ENCODE measurements around the gene ATG16L2. TPM values are rescaled to one million over a fixed set of nuclear protein-coding genes. Genes with fewer than 3 reads are reported as not detected.
A peak's percentile ranks its signal among the peaks of the same experiment; 100 is the strongest.
"Not testable (repeated sequence)": the region's sequence is repeated elsewhere in the genome, so short reads cannot be mapped to it uniquely, and the experiment has no call there.

The ATG16L2 gene
- total RNA-seq, 2 experiments from 2014 or later: 103 to 168 TPM

GRCh38 chr11:72782081-72782920, 31.9 kb upstream of the ATG16L2 start:
- CTCF ChIA-PET: interaction anchor here (1.0 to 8.8 kb wide), 7 partner anchors 11 to 98 kb away, joined by 3 to 54 read pairs (median 5); partner anchors contain the start of gene STARD10
- H3K4me3 Mint-ChIP-seq: peak overlapping the region; percentile 58
- H3K4me1 Mint-ChIP-seq: peaks cover 17% of the 10 kb centered on the region
- H3K27ac Mint-ChIP-seq: no peak overlapping the region
- no peak for DNase-seq
- no peaks in the 10 kb centered on the region for H3K36me3 Mint-ChIP-seq
- H3K9me3 Mint-ChIP-seq (ENCODE audit: low read depth): no peaks in the 10 kb centered on the region
- no peak for ATAC-seq
- peaks cover 8% of the 10 kb centered on the region for H3K27me3 Mint-ChIP-seq

GRCh38 chr11:72783144-72783905, 30.9 kb upstream of the ATG16L2 start:
- no peak for DNase-seq
- Mint-ChIP-seq H3K9me3 (ENCODE audit: low read depth) (no peaks in the 10 kb centered on the region), H3K4me1 (peaks cover 27% of the 10 kb centered on the region), H3K4me3 (no peak overlapping the region), H3K36me3 (no peaks in the 10 kb centered on the region), H3K27ac (no peak overlapping the region), H3K27me3 (peaks cover 8% of the 10 kb centered on the region)
- ATAC-seq: no peak
- CTCF ChIA-PET: interaction anchor here (1.0 to 8.8 kb wide), 6 partner anchors 10 to 99 kb away, joined by 3 to 54 read pairs (median 6); partner anchors contain the start of gene STARD10

DNA sequence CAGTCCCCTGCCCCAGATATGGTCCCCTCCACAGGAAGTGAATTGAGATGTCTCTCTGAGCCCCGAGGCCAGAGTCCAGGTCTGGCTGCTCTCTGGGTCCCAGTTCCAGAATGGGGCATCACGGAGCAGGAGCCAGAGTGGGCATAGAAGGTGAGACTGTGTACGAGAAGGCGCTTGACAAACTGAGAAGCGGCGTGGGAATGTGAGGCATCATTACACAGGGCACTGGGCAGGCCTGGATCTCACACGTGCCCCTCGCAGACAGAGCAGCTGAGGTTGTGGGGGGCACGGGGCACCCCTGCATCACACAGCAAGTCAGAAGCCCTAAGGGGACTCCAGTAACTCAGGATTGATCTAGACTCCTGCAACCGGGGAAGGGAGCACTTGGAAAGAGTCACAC, 29.5 kb upstream of the ATG16L2 start:
- CTCF ChIA-PET: no interaction called here
- H3K4me3 Mint-ChIP-seq: no peak overlapping the region
- ATAC-seq (no peak), DNase-seq (no peak)
- peaks cover 8% of the 10 kb centered on the region for H3K27me3 Mint-ChIP-seq
- no peaks in the 10 kb centered on the region for H3K9me3 Mint-ChIP-seq (ENCODE audit: low read depth)
- H3K36me3 Mint-ChIP-seq: no peaks in the 10 kb centered on the region
- no peak overlapping the region for H3K27ac Mint-ChIP-seq
- H3K4me1 Mint-ChIP-seq: peaks cover 28% of the 10 kb centered on the region

DNA sequence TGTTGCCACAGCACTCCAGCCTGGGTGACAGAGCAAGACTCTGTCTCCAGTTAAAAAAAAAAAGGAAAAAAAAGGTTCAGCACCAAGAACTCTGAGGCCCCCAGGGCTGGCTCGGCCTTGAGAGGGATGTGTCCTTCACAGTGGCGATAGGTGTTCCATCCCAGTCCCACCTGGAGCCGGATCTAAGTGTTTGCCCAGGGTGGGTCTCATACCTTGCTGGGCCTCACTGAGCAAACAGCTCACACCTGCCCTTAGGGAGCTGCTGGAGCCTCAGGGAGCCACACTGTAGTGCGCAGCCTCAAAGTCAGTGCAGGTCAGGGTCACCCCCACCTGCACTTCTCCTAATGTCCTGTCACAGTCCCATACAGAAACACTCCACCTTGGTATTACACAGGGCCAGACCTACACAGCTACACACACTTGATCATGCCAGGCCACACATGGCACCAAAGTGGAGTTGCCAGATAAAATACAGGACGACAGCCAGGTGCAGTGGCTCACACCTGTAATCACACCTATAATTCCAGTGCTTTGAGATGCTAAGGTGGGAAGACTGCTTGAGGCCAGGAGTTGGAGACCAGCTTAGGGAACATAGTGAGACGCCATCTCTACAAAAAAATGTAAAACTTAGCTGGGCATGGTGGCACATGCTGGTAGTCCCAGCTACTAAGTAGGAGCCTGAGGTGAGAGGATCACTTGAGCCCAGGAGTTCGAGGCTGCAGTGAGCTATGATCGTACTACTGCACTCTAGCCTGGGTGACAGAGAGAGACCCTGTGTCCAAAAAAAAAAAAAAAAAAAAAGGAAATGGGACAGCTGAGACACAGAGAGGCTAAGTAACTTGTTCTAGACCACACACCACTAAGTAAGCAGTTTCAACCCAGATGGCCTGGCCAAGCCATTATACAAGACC, 27.7 kb upstream of the ATG16L2 start:
- DNase-seq: no peak
- Mint-ChIP-seq H3K9me3 (ENCODE audit: low read depth) (no peaks in the 10 kb centered on the region), H3K4me3 (no peak overlapping the region), H3K4me1 (peaks cover 28% of the 10 kb centered on the region), H3K27ac (no peak overlapping the region), H3K36me3 (no peaks in the 10 kb centered on the region), H3K27me3 (no peaks in the 10 kb centered on the region)
- CTCF ChIA-PET: interaction anchor here (0.8 to 2.8 kb wide), 8 partner anchors 16 to 103 kb away, joined by 4 to 24 read pairs (median 4); no protein-coding TSS in a partner anchor
- ATAC-seq: no peak

GRCh38 chr11:72787216-72788104, 26.8 kb upstream of the ATG16L2 start:
- DNase-seq: no peak
- Mint-ChIP-seq H3K27ac (peak overlapping the region; percentile 83), H3K4me3 (no peak overlapping the region)

DNA sequence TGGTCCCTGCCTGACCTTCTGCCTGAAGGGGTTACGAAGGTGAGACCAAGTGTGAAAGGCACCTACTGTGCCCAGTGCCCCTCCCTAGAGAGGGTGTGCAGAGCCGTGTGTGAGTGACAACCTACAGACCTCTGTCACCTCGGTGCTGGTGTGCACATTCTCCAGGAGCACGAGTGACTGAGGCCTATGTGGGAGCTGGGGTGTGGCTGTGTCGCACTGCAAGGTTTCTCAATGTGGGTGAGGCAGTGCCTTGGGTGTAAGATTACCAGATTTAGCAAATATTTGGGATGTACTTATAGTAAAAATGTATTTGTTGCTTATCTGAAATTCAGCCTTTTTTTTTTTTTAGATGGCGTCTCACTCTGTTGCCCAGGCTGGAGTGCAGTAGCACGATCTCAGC, 26.0 kb upstream of the ATG16L2 start:
- H3K9me3 Mint-ChIP-seq (ENCODE audit: low read depth): no peaks in the 10 kb centered on the region
- CTCF ChIA-PET: interaction anchor here (0.8 to 2.8 kb wide), 5 partner anchors 25 to 62 kb away, joined by 3 to 24 read pairs (median 4); no protein-coding TSS in a partner anchor
- H3K4me3 Mint-ChIP-seq: no peak overlapping the region
- H3K36me3 Mint-ChIP-seq: no peaks in the 10 kb centered on the region
- H3K27ac Mint-ChIP-seq: peak overlapping the region; percentile 83
- H3K27me3 Mint-ChIP-seq: no peaks in the 10 kb centered on the region
- ATAC-seq (no peak), DNase-seq (no peak)
- H3K4me1 Mint-ChIP-seq: peaks cover 31% of the 10 kb centered on the region

More at GRCh38 chr11:72787216-72788104, 26.8 kb upstream of the ATG16L2 start:
- Mint-ChIP-seq H3K4me1 (peaks cover 24% of the 10 kb centered on the region), H3K9me3 (ENCODE audit: low read depth) (no peaks in the 10 kb centered on the region), H3K36me3 (no peaks in the 10 kb centered on the region), H3K27me3 (no peaks in the 10 kb centered on the region)
- ATAC-seq: peak; percentile 46
- CTCF ChIA-PET: interaction anchor here (0.8 to 2.8 kb wide), 8 partner anchors 20 to 104 kb away, joined by 3 to 24 read pairs (median 4); no protein-coding TSS in a partner anchor

GRCh38 chr11:72789493-72790131, 24.6 kb upstream of the ATG16L2 start:
- Mint-ChIP-seq H3K36me3 (no peaks in the 10 kb centered on the region), H3K27me3 (no peaks in the 10 kb centered on the region), H3K4me1 (peaks cover 41% of the 10 kb centered on the region), H3K4me3 (no peak overlapping the region), H3K9me3 (ENCODE audit: low read depth) (no peaks in the 10 kb centered on the region), H3K27ac (peak overlapping the region; percentile 24)
- CTCF ChIA-PET: interaction anchor here (1.2 kb wide), 1 partner anchor 23 kb away, joined by 3 read pairs; no protein-coding TSS in a partner anchor
- no peak for ATAC-seq
- no peak for DNase-seq

- not testable (repeated sequence) for H3K27me3 Mint-ChIP-seq; H3K36me3 Mint-ChIP-seq; DNase-seq; H3K27ac Mint-ChIP-seq; ATAC-seq; H3K9me3 Mint-ChIP-seq (ENCODE audit: low read depth); H3K4me3 Mint-ChIP-seq
- CTCF ChIA-PET: interaction anchor here (4.1 kb wide), 2 partner anchors 12 to 65 kb away, joined by 54 to 121 read pairs; no protein-coding TSS in a partner anchor
- peaks cover 44% of the 10 kb centered on the region for H3K4me1 Mint-ChIP-seq
Measured at GRCh38 chr11:72791228-72791627, 23.0 kb upstream of the ATG16L2 start.

GRCh38 chr11:72792437-72793021, 21.7 kb upstream of the ATG16L2 start:
- Mint-ChIP-seq H3K9me3 (ENCODE audit: low read depth) (no peaks in the 10 kb centered on the region), H3K27ac (peak overlapping the region; percentile 98), H3K4me3 (no peak overlapping the region)

GRCh38 chr11:72793076-72793424, 21.2 kb upstream of the ATG16L2 start:
- DNase-seq: no peak

More at GRCh38 chr11:72792437-72793021, 21.7 kb upstream of the ATG16L2 start:
- CTCF ChIA-PET: interaction anchor here (0.9 to 4.7 kb wide), 18 partner anchors 10 to 384 kb away, joined by 3 to 121 read pairs (median 6); partner anchors contain the start of genes ARAP1, ATG16L2 and FCHSD2
- Mint-ChIP-seq H3K36me3 (no peaks in the 10 kb centered on the region), H3K4me1 (peaks cover 33% of the 10 kb centered on the region), H3K27me3 (no peaks in the 10 kb centered on the region)
- DNase-seq (no peak), ATAC-seq (no peak)

More at GRCh38 chr11:72793076-72793424, 21.2 kb upstream of the ATG16L2 start:
- CTCF ChIA-PET: interaction anchor here (0.9 to 4.7 kb wide), 19 partner anchors 10 to 385 kb away, joined by 3 to 121 read pairs (median 6); partner anchors contain the start of genes ARAP1, ATG16L2 and FCHSD2
- H3K27me3 Mint-ChIP-seq: no peaks in the 10 kb centered on the region
- no peaks in the 10 kb centered on the region for H3K36me3 Mint-ChIP-seq
- no peaks in the 10 kb centered on the region for H3K9me3 Mint-ChIP-seq (ENCODE audit: low read depth)
- peak overlapping the region; percentile 98 for H3K27ac Mint-ChIP-seq
- H3K4me1 Mint-ChIP-seq: peaks cover 27% of the 10 kb centered on the region
- no peak for ATAC-seq
- H3K4me3 Mint-ChIP-seq: peak overlapping the region; percentile 87

All from activated CD8-positive, alpha-beta memory T cell treated with anti-CD3 and anti-CD28 coated beads, Interleukin-2, amount 10 ng/mL, durations not matched to agents 7 days and 5 days (primary cell).